Skeletal muscle cell (primary cell): ENCODE measurements around the gene C1QBP.
A peak's percentile ranks its signal among the peaks of the same experiment; 100 is the strongest.
"Not testable (repeated sequence)": the region's sequence is repeated elsewhere in the genome, so short reads cannot be mapped to it uniquely, and the experiment has no call there.

Source experiments
- DNase-seq: peaks from one replicate; pipeline ENCODE4 v3.0.0-alpha.2; 2010; ENCODE audit warnings: low read depth
- H3K4me3 ChIP-seq: 2 replicates; pipeline ENCODE4 v1.5.1; 2011; ENCODE audit warnings: low read depth, mild to moderate bottlenecking, control low read depth, low read length, moderate library complexity

C1QBP gene

DNA sequence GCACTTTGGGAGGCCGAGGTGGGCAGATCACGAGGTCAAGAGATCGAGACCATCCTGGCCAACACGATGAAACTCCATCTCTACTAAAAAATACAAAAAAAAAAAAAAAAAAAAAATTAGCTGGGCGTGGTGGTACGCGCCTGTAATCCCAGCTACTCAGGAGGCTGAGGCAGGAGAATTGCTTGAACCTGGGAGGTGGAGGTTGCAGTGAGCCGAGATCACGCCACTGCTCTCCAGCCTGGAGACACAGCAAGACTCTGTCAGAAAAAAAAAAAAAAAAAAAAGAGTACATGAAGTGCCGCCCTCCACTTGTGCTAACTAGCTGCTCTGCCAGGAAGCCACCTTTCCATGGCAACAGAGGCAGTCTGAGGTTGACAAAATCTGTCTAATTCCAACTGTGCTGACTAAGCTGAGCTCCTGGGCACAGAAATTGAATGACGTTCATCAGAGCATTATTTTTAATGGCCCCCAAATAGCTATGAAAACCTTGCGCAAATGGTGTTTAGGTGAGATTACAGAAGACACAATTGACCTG, 3.1 kb downstream of the C1QBP start:
- DNase-seq, H3K4me3 ChIP-seq: not testable (repeated sequence)

DNA sequence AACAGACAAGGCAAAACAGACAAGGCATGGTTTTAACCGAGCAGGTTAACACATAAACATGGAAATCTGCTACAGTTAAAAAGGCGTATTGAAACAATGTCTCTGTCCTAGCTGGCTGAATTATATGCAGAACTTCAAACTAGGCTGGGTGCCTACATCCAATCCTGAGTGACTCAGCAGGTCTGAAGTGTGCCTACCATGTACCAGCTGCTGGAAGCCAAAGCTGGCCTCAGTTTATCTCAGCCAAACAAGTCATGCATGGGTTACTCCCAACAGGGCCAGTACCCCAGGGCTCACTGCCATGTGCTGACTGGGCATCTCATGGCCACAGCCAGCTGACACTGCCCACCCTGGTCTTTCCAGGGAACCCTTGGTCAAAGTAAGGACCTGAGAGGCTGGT, 4.0 kb downstream of the C1QBP start:
- DNase-seq = no peak
- H3K4me3 ChIP-seq = no peak overlapping the region

DNA sequence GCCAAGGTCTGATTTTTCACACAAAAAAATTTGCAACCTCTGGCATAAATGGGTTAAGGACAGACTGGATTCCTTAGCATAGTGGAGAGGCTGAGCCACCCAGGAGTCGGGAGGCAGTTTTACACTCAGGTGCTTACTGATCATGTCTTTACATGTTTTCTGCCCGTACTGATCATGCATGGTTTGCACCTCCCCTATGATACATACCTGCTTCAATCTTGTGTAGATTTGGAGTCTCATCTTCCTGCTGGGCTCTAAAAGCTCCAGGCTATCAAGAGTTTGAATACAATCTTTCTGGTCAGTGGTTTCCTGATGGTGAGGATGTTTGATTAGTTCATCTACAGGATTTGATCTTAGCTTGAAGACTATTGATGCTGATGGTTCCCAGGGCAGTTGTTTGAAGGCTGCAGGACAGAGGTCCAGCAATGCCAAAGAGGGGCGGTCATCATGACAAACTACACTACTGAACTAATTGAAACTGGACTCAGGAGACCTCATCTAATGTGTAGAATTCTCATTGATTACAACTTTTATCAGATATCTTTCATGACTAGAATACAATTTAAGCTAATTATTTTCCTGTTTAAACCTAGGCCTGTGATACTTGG, 6.9 kb downstream of the C1QBP start:
- H3K4me3 ChIP-seq = no peak overlapping the region
- DNase-seq = no peak

DNA sequence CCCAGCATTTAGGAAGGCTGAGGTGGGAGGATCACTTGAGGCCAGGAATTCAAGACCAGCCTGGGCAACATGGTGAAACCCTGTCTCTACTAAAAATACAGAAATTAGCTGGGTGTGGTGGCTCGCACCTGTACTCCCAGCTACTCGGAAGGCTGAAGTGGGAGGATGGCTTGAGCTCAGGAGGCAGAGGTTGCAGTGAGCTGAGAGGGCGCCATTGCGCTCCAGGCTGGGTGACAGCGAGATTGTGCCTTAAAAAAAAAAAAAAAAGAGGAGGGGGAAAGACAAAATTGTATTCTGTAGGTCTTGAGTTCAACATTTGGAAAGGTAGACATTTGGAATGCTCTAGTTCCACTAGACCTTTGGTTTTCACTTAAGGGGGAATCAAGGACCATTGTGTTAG, 7.7 kb downstream of the C1QBP start:
- not testable (repeated sequence) for DNase-seq

DNA sequence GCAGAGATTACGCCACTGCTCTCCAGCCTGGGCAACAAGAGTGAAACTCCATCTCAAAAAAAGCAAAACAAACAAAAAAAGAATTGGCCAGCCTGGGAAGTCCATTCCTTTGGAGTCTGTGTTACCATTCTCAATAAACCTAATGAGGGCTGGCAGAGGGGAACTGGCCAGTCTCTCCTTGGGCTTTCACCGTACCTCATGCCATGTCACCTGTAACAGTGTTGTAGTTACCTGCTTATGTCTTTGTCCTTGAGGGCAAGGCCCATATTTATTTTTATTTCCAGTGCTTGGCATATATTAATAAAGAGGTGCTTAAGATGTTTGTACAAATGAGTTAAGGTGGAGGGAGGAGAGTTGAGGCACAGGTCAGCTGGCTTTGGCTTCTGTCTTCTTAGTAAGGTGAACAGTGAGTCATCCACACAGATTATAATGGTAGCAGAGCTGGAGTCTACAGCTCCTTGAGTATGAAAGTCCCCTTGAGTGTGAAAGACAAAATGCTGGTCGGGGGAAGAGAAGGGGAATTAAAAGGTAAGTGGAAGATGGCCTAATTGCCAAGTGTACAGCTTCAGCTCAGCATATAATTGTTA, 8.4 kb downstream of the C1QBP start:
- no peak overlapping the region for H3K4me3 ChIP-seq
- DNase-seq = no peak

More for the DNA sequence above, 7.7 kb downstream of the C1QBP start:
- H3K4me3 ChIP-seq = not testable (repeated sequence)

DNA sequence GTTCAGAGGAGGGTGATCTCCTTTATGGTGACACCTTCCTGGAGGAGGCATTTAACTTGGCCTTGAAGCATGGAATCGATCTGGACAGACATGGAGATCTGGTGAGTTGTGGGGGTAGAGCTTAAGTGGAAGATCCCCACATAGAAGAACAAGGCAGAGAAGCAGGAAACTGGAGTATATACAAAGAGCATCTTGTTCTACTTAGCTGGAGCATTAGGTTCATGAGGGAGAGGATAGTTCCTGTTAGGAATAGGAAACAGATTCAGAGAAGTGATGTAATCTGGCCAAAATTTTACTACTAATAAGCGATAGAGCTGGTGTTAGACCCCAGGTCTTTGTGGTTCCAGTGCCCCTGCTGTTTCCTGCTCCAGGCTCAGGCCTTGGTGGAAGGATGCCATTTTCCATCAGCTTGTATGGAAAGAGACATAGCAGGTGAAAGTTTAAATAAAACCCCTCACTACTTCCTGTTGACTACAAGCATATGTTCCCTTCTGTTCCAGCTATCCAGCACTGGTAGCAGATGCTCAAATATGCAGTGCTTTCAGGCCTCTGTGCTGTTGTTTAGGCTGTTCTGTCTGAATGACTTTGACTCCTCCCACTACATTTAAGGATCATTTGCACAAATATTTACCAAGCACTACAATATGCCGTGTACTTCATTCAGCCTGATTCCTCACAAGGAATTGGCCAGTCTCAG, 9.6 kb downstream of the C1QBP start:
- H3K4me3 ChIP-seq = no peak overlapping the region
- no peak for DNase-seq

DNA sequence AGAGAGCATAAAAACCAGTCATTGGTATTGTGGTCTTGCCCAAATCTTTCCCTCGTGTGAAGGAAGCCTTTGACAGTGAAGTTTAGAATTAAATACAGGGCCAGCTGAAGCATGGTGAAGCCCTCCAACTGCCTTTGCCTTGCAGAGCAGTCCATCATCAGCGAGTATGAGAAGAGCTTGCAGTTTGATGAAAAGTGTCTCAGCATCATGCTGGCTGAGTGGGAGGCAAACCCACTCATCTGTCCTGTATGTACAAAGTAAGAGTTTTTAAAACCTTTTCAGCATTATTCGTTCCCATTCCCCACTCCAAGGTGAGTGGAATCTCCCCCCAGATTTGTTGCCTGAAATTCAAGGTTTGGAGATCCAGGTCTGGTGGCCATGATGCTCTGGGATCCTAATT, 13.1 kb downstream of the C1QBP start:
- no peak for DNase-seq
- H3K4me3 ChIP-seq = no peak overlapping the region

DNA sequence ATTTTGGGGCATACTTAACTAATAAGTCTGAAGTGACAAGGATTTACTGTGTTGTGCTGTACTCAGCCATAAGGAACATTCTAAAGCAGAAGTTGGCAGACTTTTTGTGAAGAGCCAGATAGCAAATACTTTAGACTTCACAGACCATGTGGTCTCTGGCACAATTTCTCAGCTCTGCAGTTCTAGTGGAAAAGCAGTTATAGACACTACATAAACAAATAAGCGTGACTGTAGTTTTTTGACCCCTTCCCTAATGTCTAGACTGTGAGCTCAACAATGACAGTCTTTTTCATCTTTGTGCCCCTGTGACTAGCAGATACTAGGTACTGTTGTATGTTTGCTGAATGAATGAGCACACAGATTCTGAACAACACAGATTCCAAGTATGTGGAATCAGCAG, 14.0 kb downstream of the C1QBP start:
- no peak for DNase-seq
- H3K4me3 ChIP-seq = no peak overlapping the region

DNA sequence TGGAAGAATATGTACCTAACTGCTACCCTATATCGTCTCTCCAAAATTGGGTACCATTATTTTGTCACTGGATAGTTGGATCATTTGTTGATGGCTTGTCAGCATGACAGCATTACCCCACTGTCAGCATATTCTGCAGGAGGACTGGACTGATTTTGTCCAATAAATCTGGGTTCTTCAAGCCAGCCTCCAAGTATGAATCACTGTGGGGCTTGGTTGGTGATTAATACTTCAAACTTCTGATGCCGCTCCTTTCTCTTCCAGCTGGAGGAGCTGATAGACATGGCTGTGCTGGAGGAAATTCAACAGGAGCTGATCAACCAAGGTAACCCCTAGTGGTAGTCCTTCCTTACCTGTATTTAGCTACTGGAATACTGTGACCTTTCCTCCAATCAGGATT, 16.4 kb downstream of the C1QBP start:
- no peak for DNase-seq
- H3K4me3 ChIP-seq = no peak overlapping the region

DNA sequence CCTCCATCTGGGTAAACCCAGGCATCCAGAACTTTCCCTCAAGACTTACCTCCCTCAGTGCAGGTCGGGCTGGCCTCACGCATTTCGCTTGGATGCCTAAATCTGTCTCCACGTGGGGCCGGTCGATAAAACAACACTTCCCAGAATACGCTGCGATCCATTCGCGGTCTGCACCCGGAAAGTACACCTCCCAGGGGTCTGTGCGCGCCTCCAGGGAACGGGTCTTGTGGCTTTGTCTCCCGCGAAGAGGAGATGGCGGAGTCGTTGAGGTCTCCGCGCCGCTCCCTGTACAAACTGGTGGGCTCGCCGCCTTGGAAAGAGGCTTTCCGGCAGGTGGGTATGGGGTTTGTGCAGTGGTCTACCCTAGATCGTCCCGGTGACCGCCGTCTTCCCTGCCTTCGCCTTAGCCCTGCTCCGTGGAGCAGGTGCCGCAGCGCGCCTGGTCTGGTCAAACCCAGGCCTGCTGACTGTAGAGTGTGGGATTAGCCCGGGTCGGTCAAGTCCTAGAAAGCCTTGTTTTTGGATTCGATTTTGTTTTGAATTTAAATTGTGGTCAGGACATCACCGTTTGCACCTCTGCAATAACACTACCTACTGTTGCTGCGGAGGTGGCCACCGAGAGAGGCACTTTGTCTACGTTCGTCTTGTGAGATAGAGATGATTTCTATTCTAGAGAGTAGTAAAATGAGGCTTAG, 18.8 kb downstream of the C1QBP start, which contains the start of gene RPAIN:
Gene RPAIN, plus strand, starts transcription at position 224 of the 695 bp plus-strand sequence. Its CDS starts 29 bp downstream, at position 253.
- peak within 1 kb of the TSS; percentile 96 for H3K4me3 ChIP-seq
- no peak for DNase-seq

DNA sequence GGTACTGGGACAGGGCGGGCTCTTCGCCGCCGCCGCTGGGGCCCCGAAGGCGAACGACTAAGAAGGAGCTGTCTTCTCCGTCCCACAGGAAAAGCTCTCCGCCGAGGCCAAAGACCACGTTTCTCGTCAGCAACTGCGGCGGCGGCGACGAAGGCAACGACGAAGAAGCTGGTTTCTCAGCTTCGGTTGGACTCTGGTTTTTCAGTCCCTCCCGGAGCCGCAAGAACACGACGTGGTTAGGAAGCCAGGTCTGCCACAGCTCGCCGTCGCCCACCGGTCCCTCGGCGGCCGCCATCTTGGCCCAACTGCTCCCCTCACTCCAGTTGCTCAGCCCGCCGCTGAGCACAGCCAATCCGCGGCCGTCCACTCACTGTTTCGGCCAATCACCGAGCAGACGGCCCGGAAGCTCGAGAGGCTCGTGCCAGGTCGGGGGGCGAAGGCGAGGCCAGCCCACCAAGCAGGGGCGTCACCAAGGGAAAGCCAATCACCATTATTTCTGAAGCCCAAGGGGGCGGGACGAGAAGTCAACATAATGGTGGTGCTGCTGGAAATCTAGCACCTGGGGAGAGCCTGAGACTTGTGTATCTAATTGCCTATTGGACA, 19.5 kb downstream of the C1QBP start, which contains the start of gene NUP88:
Gene NUP88, minus strand, starts transcription at position 307 of the 603 bp plus-strand sequence. Its CDS starts 12 bp downstream, at position 295.
- DNase-seq = peak; percentile 92
- H3K4me3 ChIP-seq = peak within 1 kb of the TSS; percentile 96

DNA sequence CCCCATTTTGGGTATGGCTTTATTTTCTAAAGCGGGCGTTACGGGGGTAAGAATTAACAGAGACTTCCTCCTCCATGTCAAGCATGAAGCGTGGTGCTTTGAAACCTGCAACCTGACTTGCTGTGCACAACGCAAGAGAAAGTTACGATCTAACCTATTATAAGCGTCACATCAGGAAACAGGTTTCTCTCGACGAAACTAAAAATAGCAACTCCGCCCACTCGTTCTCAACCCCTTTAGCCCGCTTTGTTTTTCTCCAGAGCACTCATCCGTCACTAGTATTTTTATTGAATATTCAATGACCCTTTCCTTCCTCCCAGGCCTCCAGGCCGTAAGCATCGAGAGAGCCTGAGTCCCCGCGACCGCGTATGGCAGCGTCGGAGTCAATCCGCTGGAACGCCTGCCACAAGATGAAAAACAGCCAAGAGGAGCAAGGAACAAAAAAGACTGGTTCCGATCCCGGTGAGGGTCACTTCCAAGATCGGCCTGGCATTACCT, 20.0 kb downstream of the C1QBP start:
- H3K4me3 ChIP-seq = peak overlapping the region; percentile 96

DNA sequence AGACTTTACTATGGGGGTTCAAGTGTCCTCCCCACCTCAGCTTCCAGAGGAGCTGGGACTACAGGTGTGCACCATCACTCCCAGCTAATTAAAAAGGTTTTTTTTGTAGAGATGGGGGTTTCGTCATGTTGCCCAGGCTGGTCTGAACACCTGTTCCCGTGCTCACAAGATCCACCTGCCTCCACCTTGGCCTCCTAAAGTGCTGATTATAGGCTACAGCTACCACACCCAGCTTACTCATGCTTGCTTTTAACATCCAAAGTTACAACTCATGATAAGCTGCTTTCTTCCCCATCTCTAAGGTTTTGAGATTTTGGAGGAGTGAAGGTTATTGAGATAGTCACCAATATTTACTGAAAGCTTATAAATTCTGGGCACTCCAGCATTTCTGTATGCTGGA, 22.1 kb downstream of the C1QBP start:
- no peak for DNase-seq
- H3K4me3 ChIP-seq = no peak overlapping the region

More for the DNA sequence above, 20.0 kb downstream of the C1QBP start:
- no peak for DNase-seq

DNA sequence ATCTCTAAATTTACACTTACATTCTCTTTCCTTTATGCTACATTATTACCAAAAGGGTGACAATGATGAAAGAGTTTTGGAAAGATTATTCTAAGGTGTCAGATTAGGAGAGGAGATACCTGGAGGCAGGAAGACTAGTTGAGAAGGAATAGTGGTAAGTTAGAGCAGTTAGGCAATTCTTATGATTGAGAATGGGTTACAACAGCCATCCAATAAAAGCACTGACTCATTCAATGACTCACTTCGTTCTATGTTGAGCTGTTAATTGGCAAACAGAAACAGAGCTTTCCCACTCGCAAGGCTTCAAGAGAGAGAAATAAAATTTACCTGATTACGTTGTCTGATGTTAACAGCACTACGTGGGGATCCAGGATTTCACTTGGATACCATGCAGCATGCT, 25.3 kb downstream of the C1QBP start:
- DNase-seq = peak; percentile 72

DNA sequence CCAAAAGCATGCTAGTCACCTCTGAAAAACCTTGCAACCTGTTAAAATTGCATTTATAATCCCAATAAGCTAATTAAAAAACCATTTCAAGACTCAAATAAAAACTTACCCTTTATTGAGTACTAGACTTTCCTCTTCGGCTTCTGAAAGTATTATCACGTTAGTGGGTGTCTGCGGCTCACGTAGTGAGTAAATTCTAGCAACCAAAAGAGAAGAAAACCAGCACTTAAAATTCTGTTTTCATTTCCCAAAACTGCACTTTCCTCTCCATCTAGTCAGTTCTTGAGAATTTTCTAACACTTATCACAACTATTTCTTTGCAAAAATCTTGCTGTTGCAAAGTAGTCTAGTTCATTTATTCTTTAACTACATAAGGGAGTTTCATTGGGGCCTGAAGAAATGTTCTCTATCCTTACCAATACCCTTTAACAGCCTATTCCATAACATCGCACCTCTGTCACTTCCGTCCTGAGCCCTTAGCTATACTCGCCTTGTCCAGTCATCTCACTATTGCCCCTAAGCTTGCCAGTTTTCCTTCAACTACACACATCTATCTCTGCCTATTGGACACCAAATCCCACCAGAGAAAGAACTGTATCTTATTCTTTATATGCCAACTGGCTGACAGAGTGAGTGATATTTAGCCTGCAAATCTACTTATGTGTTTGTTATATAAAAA, 28.2 kb downstream of the C1QBP start:
- no peak for DNase-seq
- H3K4me3 ChIP-seq = no peak overlapping the region

More for the DNA sequence above, 25.3 kb downstream of the C1QBP start:
- H3K4me3 ChIP-seq = no peak overlapping the region

DNA sequence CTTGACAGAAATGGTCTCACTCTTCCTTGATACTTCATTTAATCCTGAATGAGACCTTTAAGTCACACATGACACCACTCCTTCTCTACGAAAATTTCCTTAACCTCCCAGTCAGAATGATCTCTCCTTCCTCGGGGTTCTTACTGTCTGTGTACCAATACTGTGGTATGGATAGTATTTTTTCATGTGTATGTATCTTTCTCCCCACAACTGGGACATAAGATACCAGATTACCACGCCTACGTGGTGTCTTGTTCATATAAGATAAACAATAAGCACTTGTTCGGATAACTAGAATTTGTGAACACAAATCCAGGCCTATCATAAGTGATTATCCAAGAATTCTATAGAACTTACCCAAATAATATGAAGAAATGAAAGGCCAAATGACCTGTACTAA, 30.8 kb downstream of the C1QBP start:
- H3K4me3 ChIP-seq = no peak overlapping the region
- DNase-seq = no peak

DNA sequence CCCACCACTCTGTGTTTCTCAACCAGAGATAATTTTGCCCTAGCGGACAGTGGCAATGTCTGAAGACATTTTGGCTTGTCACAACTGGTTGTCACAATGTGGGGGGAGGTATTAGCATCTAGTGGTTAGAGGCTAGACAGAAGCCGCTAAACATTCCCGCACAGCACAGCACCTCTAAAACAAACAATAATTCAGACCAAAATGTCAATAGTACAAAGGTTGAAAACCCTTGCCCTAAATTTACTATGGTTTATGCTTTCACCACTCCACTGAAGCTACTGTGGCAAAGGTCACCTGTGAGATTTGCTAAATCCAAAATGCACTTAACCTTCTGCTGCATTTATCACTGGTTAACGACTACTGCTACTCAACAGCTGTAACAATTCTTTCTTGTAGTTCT, 33.6 kb downstream of the C1QBP start:
- DNase-seq = no peak
- H3K4me3 ChIP-seq = no peak overlapping the region

DNA sequence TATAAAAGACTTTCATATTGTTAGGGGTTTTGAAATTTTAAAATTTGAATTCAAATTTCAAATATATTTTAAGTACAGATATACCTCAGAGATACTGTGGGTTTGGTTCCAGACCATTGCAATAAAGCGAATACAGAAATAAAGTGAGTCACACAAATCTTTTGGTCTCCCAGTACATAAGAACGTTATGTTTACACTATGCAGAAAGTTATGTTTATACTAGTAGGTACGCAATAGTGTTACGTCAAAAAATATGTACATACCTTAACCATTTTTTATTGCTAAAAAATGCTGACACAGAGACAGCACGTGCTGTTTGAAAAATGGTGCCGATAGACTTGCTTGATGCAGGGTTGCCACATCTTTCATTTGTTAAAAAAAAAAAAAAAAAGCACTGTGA, 39.2 kb downstream of the C1QBP start:
- no peak for DNase-seq

DNA sequence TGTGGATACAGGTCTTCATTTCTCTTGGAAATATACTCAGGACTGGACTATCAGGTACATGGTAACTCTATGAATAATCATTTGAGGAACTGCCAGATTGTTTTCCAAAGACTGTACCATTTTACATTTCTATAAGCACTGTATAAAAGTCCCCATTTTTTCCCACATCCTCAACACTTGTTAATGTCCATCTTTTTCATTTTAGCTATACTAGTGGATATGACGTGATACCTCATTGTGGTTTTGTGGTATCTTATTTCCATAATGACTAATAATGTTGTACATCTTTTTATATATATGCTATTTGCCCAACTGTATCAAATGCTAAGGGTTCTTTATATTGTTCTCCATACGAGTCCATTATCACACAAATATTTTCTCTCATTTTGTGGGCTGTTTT, 42.3 kb downstream of the C1QBP start:
- no peak overlapping the region for H3K4me3 ChIP-seq
- DNase-seq = no peak

More for the DNA sequence above, 39.2 kb downstream of the C1QBP start:
- no peak overlapping the region for H3K4me3 ChIP-seq
